ENCODE results near the gene BAD. TPM values are rescaled to one million over a fixed set of nuclear protein-coding genes. Genes with fewer than 3 reads are reported as not detected.
"Not testable (repeated sequence)": the region's sequence is repeated elsewhere in the genome, so short reads cannot be mapped to it uniquely, and the experiment has no call there.

BAD gene
- polyA plus RNA-seq, 2 of the 4 experiments (the other 2 are of a cell fraction), result 33.7 to 68.4 TPM

DNA sequence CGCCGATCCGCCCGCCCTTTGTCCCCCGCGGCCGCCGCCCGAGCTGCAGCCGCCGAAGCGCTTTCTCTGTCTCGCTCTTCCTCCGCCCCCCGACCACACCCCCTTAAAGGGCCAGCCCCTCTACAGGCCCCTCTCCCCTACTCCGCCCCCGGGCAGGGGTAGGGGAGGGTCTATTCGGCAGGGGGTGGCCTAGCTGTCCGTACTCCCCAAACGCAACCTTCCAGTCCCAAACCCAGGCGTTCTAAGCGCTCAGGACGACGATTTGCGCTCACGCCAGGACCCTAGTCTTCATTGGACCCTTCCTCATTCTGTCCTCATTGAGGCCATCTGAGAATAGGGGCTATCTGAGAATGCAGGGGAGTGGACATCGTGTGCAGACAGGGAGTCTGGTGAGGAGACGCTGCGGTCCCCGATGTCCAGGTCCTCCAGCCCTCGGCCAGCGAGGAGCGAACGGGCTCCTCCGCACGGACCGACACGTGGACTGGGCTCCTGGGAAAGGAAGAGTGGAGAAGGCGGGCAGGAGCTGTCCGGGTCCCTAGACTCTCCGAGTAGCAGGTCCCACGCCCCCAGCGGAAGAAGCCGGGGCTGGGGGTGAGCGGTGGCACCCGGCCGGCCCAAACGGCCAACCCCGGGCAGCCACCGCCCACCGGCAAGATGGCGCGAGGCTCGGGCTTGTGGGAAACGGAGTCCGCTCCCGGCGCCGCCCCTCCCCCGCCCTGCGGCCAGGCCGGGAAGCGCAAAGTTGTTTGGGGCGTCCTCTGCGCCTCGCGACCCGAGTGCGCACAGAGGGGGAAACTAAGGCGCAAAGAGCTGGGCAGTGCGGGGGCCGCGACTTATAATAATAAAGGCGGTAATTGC, 37.4 kb downstream of the BAD start, which contains the start of gene PPP1R14B:
TSS of gene PPP1R14B (minus strand) at position 73 of the 858 bp plus-strand sequence. CDS start 270 bp downstream, outside the sequence.
- ChIA-PET CTCF (interaction anchor here (1.2 to 12.2 kb wide), 7 partner anchors 9 to 108 kb away, joined by 3 to 220 read pairs (median 4); partner anchors contain the start of genes BAD, CATSPERZ and ESRRA), POLR2A (interaction anchor here (0.6 to 6.0 kb wide), 8 partner anchors 9 to 1395 kb away, joined by 3 to 53 read pairs (median 4); partner anchors contain the start of genes ESRRA, NUDT22, STIP1 and TRPT1)
- WGBS (ENCODE audit: missing lambda C conversion rate), result 1% methylated on average over 26 of the region's 74 CpGs
- peaks cover 45% of the 10 kb centered on the region for H3K4me1 ChIP-seq
- ATAC-seq, result peak; percentile 40 to 73
- H3K27ac ChIP-seq, result peak within 1 kb of the TSS; percentile 99 to 100
- peak; percentile 75; the same call in 1 of the 2 replicates for TF ChIP-seq POLR2AphosphoS2 (conservative IDR thresholded peaks at IDR 0.05; ENCODE audit: low read length)
- peak; percentile 79; the same call in 1 of the 2 replicates for TF ChIP-seq MAZ (IDR thresholded peaks at IDR 0.05; ENCODE audit: borderline replicate concordance, low read depth, low read length)
- peak; percentile 49 for TF ChIP-seq CHD2 (IDR thresholded peaks at IDR 0.05; ENCODE audit: low read length, partially characterized antibody)
- no peak for TF ChIP-seq KDM5A (IDR thresholded peaks at IDR 0.05)
- TF ChIP-seq HOXB5 (CRISPR knock-in tag; IDR thresholded peaks at IDR 0.05), result no peak
- TF ChIP-seq MYC (IDR thresholded peaks at IDR 0.05; ENCODE audit: borderline replicate concordance, low read length), result peak; percentile 51; the same call in 1 of the 2 replicates
- TF ChIP-seq HEYL (CRISPR knock-in tag; IDR thresholded peaks at IDR 0.05), result no peak
- TF ChIP-seq POLR2A (IDR thresholded peaks at IDR 0.05; ENCODE audit: low read length), result peak; percentile 14; the same call in 1 of the 2 replicates
- TF ChIP-seq, protein P1, sequence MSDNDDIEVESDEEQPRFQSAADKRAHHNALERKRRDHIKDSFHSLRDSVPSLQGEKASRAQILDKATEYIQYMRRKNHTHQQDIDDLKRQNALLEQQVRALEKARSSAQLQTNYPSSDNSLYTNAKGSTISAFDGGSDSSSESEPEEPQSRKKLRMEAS (IDR thresholded peaks at IDR 0.05), result peak; percentile 91
- 0 out of 5 replicates have a peak, but pooled peaks of 1 of the 2 experiments have one; percentile 6 for TF ChIP-seq JUN (IDR thresholded peaks at IDR 0.05)
- DNase-seq (ENCODE audit: low read depth in 1 of 2, low spot score in 1 of 2), result peak; percentile 84 to 89
- H3K4me3 ChIP-seq, result peak within 1 kb of the TSS; percentile 84
- no peak for FAIRE-seq
- H3K4me2 ChIP-seq, result peak within 1 kb of the TSS; percentile 100
- H3K9me3 ChIP-seq, result no peaks in the 10 kb centered on the region

DNA sequence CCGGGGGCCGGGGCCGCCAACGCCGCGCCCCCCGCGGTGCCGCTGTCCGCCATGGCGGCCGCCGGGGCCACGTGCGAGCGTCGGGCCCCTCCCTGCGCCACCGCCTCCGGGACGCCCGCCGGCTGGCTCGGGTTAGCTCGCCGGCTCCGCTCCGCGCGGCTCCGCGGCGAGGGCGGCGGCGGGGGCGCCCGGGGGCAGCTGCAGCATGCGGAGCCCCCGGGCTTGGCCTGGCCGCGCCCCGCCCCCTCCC, 37.9 kb downstream of the BAD start:
- ATAC-seq; DNase-seq (ENCODE audit: low read depth in 1 of 2, low spot score in 1 of 2); FAIRE-seq; H3K9me3 ChIP-seq: not testable (repeated sequence)
- CTCF ChIA-PET, result interaction anchor here (0.8 to 12.2 kb wide), 9 partner anchors 9 to 108 kb away, joined by 3 to 220 read pairs (median 4); partner anchors contain the start of genes BAD, CATSPERZ, ESRRA and NUDT22
- Histone ChIP-seq H3K4me3 (peak overlapping the region; percentile 84), H3K4me1 (peaks cover 45% of the 10 kb centered on the region), H3K4me2 (peak overlapping the region; percentile 100), H3K27ac (peak overlapping the region; percentile 99 to 100)
- TF ChIP-seq MYC (IDR thresholded peaks at IDR 0.05; ENCODE audit: borderline replicate concordance, low read length) (peak; percentile 34; the same call in 1 of the 2 replicates), NPAS2 (CRISPR knock-in tag; IDR thresholded peaks at IDR 0.05; ENCODE audit: borderline replicate concordance) (0 out of 2 replicates have a peak, but pooled peaks have one; percentile 15), JUN (IDR thresholded peaks at IDR 0.05) (peak; percentile 42 to 65; a peak in 3 of 5 replicates)
- TF ChIP-seq, protein P2, sequence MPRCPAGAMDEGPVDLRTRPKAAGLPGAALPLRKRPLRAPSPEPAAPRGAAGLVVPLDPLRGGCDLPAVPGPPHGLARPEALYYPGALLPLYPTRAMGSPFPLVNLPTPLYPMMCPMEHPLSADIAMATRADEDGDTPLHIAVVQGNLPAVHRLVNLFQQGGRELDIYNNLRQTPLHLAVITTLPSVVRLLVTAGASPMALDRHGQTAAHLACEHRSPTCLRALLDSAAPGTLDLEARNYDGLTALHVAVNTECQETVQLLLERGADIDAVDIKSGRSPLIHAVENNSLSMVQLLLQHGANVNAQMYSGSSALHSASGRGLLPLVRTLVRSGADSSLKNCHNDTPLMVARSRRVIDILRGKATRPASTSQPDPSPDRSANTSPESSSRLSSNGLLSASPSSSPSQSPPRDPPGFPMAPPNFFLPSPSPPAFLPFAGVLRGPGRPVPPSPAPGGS (IDR thresholded peaks at IDR 0.05), result peak; percentile 30; the same call in 1 of the 3 replicates
- TF ChIP-seq, protein P1 (IDR thresholded peaks at IDR 0.05), result 0 out of 2 replicates have a peak, but pooled peaks have one; percentile 8
- WGBS (ENCODE audit: missing lambda C conversion rate), result no CpG with 5 or more reads among the region's 43 CpGs
- POLR2A ChIA-PET, result interaction anchor here (0.6 to 6.0 kb wide), 6 partner anchors 20 to 1395 kb away, joined by 3 to 53 read pairs (median 8); partner anchors contain the start of genes ESRRA, NUDT22, STIP1 and TRPT1

DNA sequence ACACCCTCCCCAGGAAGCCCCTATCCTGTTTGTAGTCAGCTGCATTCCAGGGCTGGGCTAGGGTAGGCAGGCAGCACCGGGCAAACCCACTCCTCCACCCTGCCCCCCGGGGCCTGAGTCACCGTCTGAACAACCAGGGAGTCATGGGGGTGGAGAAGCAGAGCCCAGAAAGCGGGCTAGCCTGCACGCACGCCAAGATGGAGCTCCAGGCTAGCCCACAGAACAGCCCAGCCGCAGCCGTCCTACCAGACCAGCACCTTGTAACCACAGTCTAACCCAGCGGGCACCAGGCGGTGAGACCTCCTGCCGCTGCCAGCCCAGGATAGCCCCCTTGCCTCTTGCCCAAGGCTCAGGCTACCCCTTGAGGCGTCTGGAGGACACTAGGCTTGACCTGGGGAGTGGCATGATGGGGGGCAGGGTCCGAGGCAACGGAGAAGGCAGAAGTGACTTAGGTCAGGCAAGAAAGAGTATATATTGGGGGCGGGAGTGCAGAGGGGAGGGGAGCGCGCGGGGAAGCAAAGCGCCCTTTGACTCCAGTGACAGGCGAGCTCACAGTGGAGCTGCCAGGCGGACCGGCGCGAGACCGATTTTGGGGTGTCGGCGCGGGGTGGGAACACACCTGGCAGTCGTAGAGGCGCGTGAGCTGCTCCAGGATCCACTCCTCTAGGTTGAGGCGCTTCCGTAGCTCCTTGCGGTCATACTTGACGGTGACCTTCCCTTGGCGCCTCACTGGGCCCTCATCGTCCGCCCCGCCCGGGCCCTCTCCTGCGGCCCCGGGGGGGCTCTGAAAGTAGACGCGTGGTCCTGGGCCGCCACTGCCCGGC, 38.5 kb downstream of the BAD start:
- H3K4me2 ChIP-seq, result peak overlapping the region; percentile 100
- DNase-seq (ENCODE audit: low read depth in 1 of 2, low spot score in 1 of 2) (peak; percentile 88 to 91), FAIRE-seq (no peak), ATAC-seq (peak; percentile 6 to 12; a peak in 5 of 6 replicates)
- no peaks in the 10 kb centered on the region for H3K9me3 ChIP-seq
- H3K4me3 ChIP-seq, result peak overlapping the region; percentile 84
- ChIA-PET POLR2A (interaction anchor here (1.1 to 6.0 kb wide), 5 partner anchors 24 to 60 kb away, joined by 3 to 53 read pairs (median 10); partner anchors contain the start of genes ESRRA and STIP1), CTCF (interaction anchor here (0.8 to 12.2 kb wide), 12 partner anchors 10 to 109 kb away, joined by 3 to 220 read pairs (median 5); partner anchors contain the start of genes BAD, CATSPERZ, ESRRA and NUDT22)
- WGBS (ENCODE audit: missing lambda C conversion rate), result under 1% methylated on average over 28 of the region's 46 CpGs
- TF ChIP-seq, protein P1 (IDR thresholded peaks at IDR 0.05), result peak; percentile 68
- TF ChIP-seq GATA3 (IDR thresholded peaks at IDR 0.05; ENCODE audit: borderline replicate concordance) (peak; percentile 56; the same call in 1 of the 2 replicates), RARB (CRISPR knock-in tag; IDR thresholded peaks at IDR 0.05) (no peak), TP53 (CRISPR knock-in tag; IDR thresholded peaks at IDR 0.05) (peak; percentile 50; the same call in 1 of the 2 replicates), FOSL2 (IDR thresholded peaks at IDR 0.05) (peak; percentile 47; the same call in 1 of the 2 replicates), FOSL2 (CRISPR knock-in tag; IDR thresholded peaks at IDR 0.05) (peak; percentile 94), POLR2A (IDR thresholded peaks at IDR 0.05; ENCODE audit: low read length) (peak; percentile 92)
- peak overlapping the region; percentile 99 to 100 for H3K27ac ChIP-seq
- peaks cover 45% of the 10 kb centered on the region for H3K4me1 ChIP-seq

Measured in A549 (cell line).